ENCODE data around the gene ZSCAN9.

- TF ChIP-seq CTCF (conservative IDR thresholded peaks at IDR 0.05 in 1 of 2, IDR thresholded peaks at IDR 0.05 in 1 of 2; ENCODE audit: extremely low read depth in 1 of 2, insufficient read depth in 1 of 2, low read depth in 1 of 2, low read length in 2 of 2) (no peak), EZH2 (IDR thresholded peaks at IDR 0.05; ENCODE audit: borderline replicate concordance, low read length) (no peak)
Observed at GRCh38 chr6:28282926-28283325, 57.9 kb downstream of the ZSCAN9 start.
